Breast epithelium (tissue), 3 donors: ENCODE data around the gene EHHADH.

Source experiments
- POLR2A ChIP-seq: fragments of 450-650 bp; IDR thresholded peaks from one replicate; pipeline ENCODE4 v1.6.1; 2016; ENCODE audit warnings: antibody characterized with exemption, mild to moderate bottlenecking, moderate library complexity
- POLR2AphosphoS5 ChIP-seq, 3 donors: sonication (generic); formaldehyde crosslinking; IDR thresholded peaks; one replicate each; pipeline ENCODE4 v1.6.1; 2017; ENCODE audit warnings: antibody characterized with exemption in 3 of 3
- TF ChIP-seq, protein P1 (sequence below), 3 donors: fragments of 450-650 bp; IDR thresholded peaks; one replicate each; pipeline ENCODE4 v1.5.1; 2016 to 2017; ENCODE audit warnings: antibody characterized with exemption in 3 of 3, mild to moderate bottlenecking in 3 of 3, moderate library complexity in 3 of 3

DNA sequence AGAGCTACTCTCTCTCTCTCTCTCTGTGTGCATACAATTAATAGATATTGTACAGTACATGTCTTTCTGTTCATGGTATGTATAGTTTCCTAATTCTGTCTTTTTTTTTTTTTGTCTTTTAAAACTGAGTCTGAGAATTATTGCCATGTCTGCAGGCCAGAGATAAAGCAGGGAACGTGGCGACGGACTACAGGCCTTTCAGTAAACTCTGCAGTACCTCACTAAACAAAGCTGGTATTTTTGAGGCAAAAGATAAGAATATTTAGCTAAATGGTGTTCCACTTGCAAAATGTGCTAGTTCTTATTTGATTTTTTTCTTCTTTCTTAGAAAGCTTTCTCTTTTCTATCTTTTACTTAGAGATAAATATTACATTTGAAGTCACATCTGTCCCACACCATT is 44.0 kb upstream of the EHHADH start:
- TF ChIP-seq, protein P1, sequence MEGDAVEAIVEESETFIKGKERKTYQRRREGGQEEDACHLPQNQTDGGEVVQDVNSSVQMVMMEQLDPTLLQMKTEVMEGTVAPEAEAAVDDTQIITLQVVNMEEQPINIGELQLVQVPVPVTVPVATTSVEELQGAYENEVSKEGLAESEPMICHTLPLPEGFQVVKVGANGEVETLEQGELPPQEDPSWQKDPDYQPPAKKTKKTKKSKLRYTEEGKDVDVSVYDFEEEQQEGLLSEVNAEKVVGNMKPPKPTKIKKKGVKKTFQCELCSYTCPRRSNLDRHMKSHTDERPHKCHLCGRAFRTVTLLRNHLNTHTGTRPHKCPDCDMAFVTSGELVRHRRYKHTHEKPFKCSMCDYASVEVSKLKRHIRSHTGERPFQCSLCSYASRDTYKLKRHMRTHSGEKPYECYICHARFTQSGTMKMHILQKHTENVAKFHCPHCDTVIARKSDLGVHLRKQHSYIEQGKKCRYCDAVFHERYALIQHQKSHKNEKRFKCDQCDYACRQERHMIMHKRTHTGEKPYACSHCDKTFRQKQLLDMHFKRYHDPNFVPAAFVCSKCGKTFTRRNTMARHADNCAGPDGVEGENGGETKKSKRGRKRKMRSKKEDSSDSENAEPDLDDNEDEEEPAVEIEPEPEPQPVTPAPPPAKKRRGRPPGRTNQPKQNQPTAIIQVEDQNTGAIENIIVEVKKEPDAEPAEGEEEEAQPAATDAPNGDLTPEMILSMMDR (IDR thresholded peaks at IDR 0.05) = no peak
- TF ChIP-seq POLR2A = no peak
- no peak for TF ChIP-seq POLR2AphosphoS5 (IDR thresholded peaks at IDR 0.05)
